SK-N-MC (cell line): ENCODE measurements around the gene COQ7.

ENCODE experiments used
- DNase-seq: peaks from one replicate; pipeline ENCODE4 v3.0.0-alpha.2; 2011; ENCODE audit warnings: low read depth, low spot score
- H3K27ac ChIP-seq: fragments of 200-600 bp; sonication (generic); 2 replicates; pipeline ENCODE4 v1.5.1; 2016; ENCODE audit warnings: mixed run types
- H3K36me3 ChIP-seq: fragments of 200-600 bp; sonication (generic); 2 replicates; pipeline ENCODE4 v1.6.1; 2017; ENCODE audit warnings: antibody characterized with exemption, low read length, mixed read lengths; ENCODE audit not compliant: insufficient read depth
- H3K4me3 ChIP-seq: fragments of 200-600 bp; sonication (generic); 2 replicates; pipeline ENCODE4 v1.5.1; 2016
- H3K9ac ChIP-seq: fragments of 200-600 bp; sonication (generic); 2 replicates; pipeline ENCODE4 v1.8.0; 2017; ENCODE audit warnings: mixed run types, mixed read lengths; ENCODE audit not compliant: insufficient read length
- H3K9me3 ChIP-seq: fragments of 200-600 bp; sonication (generic); 2 replicates; pipeline ENCODE4 v1.6.1; 2017; ENCODE audit warnings: low read depth, mild to moderate bottlenecking, antibody characterized with exemption, low read length, moderate library complexity, mixed read lengths
- EZH2 ChIP-seq: fragments of 200-600 bp; sonication (generic); IDR thresholded peaks from one replicate; pipeline ENCODE4 v1.6.1; 2017; ENCODE audit warnings: antibody characterized with exemption
- FOXP2 ChIP-seq: optimal IDR thresholded peaks from 2 replicates; pipeline ENCODE3; 2011; ENCODE audit warnings: mild to moderate bottlenecking, moderate library complexity; ENCODE audit not compliant: insufficient read depth; ENCODE audit errors: extremely low read length, control extremely low read depth
- POLR2AphosphoS5 ChIP-seq: IDR thresholded peaks from 2 replicates; pipeline ENCODE4 v1.6.1; 2012; ENCODE audit warnings: mild to moderate bottlenecking, low read depth, low read length, borderline replicate concordance

The COQ7 gene

GRCh38 chr16:19113577-19114358, 46.4 kb downstream of the COQ7 start, which contains the start of gene ITPRIPL2:
ITPRIPL2 (plus strand) TSS chr16:19113964; CDS start chr16:19114462, 498 bp downstream.
- Histone ChIP-seq H3K9me3 (no peaks in the 10 kb centered on the region), H3K36me3 (no peaks in the 10 kb centered on the region), H3K27ac (no peak within 1 kb of the TSS), H3K4me3 (no peak within 1 kb of the TSS), H3K9ac (no peak within 1 kb of the TSS)
- DNase-seq: no peak
- TF ChIP-seq POLR2AphosphoS5: no peak
- no peak for TF ChIP-seq FOXP2
- TF ChIP-seq EZH2: no peak

GRCh38 chr16:19114359-19115147, 47.1 kb downstream of the COQ7 start:
- DNase-seq: no peak
- no peak overlapping the region for H3K27ac ChIP-seq
- H3K9ac ChIP-seq: no peak overlapping the region
- no peak for TF ChIP-seq FOXP2
- TF ChIP-seq EZH2: no peak
- no peak for TF ChIP-seq POLR2AphosphoS5
- H3K9me3 ChIP-seq: no peaks in the 10 kb centered on the region
- H3K36me3 ChIP-seq: no peaks in the 10 kb centered on the region
- no peak overlapping the region for H3K4me3 ChIP-seq

- no peak for TF ChIP-seq POLR2AphosphoS5
- no peak for TF ChIP-seq FOXP2
- TF ChIP-seq EZH2: no peak
- Histone ChIP-seq H3K36me3 (no peaks in the 10 kb centered on the region), H3K27ac (no peak overlapping the region), H3K9ac (no peak overlapping the region), H3K4me3 (no peak overlapping the region), H3K9me3 (no peaks in the 10 kb centered on the region)
- no peak for DNase-seq
Measured at GRCh38 chr16:19115148-19116021, 48.0 kb downstream of the COQ7 start.

GRCh38 chr16:19116711-19117449, 49.5 kb downstream of the COQ7 start:
- H3K4me3 ChIP-seq: no peak overlapping the region
- no peaks in the 10 kb centered on the region for H3K9me3 ChIP-seq
- no peaks in the 10 kb centered on the region for H3K36me3 ChIP-seq
- TF ChIP-seq FOXP2 (no peak), POLR2AphosphoS5 (no peak), EZH2 (no peak)
- DNase-seq: no peak
- no peak overlapping the region for H3K9ac ChIP-seq
- H3K27ac ChIP-seq: no peak overlapping the region

GRCh38 chr16:19118938-19119431, 51.6 kb downstream of the COQ7 start:
- DNase-seq: no peak
- Histone ChIP-seq H3K4me3 (no peak overlapping the region), H3K9me3 (no peaks in the 10 kb centered on the region), H3K9ac (no peak overlapping the region), H3K27ac (no peak overlapping the region), H3K36me3 (no peaks in the 10 kb centered on the region)
- TF ChIP-seq FOXP2 (no peak), POLR2AphosphoS5 (no peak), EZH2 (no peak)

GRCh38 chr16:19119564-19119963, 52.1 kb downstream of the COQ7 start:
- DNase-seq: no peak
- Histone ChIP-seq H3K9me3 (no peaks in the 10 kb centered on the region), H3K27ac (no peak overlapping the region), H3K9ac (no peak overlapping the region), H3K4me3 (no peak overlapping the region), H3K36me3 (no peaks in the 10 kb centered on the region)
- TF ChIP-seq EZH2: no peak
- TF ChIP-seq FOXP2: no peak
- no peak for TF ChIP-seq POLR2AphosphoS5

GRCh38 chr16:19123535-19124178, 56.2 kb downstream of the COQ7 start:
- no peaks in the 10 kb centered on the region for H3K9me3 ChIP-seq

More at GRCh38 chr16:19123535-19124178, 56.2 kb downstream of the COQ7 start:
- Histone ChIP-seq H3K27ac (no peak overlapping the region), H3K4me3 (no peak overlapping the region), H3K36me3 (no peaks in the 10 kb centered on the region), H3K9ac (no peak overlapping the region)
- DNase-seq: no peak
- TF ChIP-seq FOXP2 (no peak), EZH2 (no peak), POLR2AphosphoS5 (no peak)
